SH-SY5Y (cell line): ENCODE data around the gene P2RY13.

Source experiments
- GATA2 ChIP-seq: IDR thresholded peaks from 2 replicates; pipeline ENCODE4 v1.6.1; 2011; ENCODE audit warnings: mild to moderate bottlenecking, low read depth, low read length
- GATA3 ChIP-seq: IDR thresholded peaks from 2 replicates; pipeline ENCODE4 v1.6.1; 2011; ENCODE audit warnings: low read depth, mild to moderate bottlenecking, low read length, moderate library complexity

- TF ChIP-seq GATA2, result no peak
- no peak for TF ChIP-seq GATA3
Observed at GRCh38 chr3:151347432-151347831, 18.1 kb upstream of the P2RY13 start.
